Stimulated activated effector memory CD8-positive, alpha-beta T cell treated with anti-CD3 and anti-CD28 coated beads, Interleukin-12 subunit alpha, Interleukin-12 subunit beta, amount 100 ng/mL, for 72 hours (primary cell): ENCODE data around the gene RNF180.
"Not testable (repeated sequence)": the region's sequence is repeated elsewhere in the genome, so short reads cannot be mapped to it uniquely, and the experiment has no call there.

ENCODE experiments used
- ATAC-seq: fragments of 150-1000 bp; cut with Tn5 transposase; 2 replicates; pipeline ENCODE4 v1.10.0; 2021
- DNase-seq, 2 donors: peaks; one replicate each; pipeline ENCODE4 v3.0.0; 2021 to 2022; ENCODE audit warnings: low spot score in 2 of 2
- H3K27ac Mint-ChIP-seq: one replicate; pipeline ENCODE4 v1.8.0; 2022; ENCODE audit warnings: mild to moderate bottlenecking, mixed read lengths
- H3K36me3 Mint-ChIP-seq: one replicate; pipeline ENCODE4 v1.8.0; 2022; ENCODE audit warnings: mild to moderate bottlenecking, mixed read lengths
- H3K4me1 Mint-ChIP-seq: one replicate; pipeline ENCODE4 v1.8.0; 2022; ENCODE audit warnings: mixed read lengths
- H3K4me3 Mint-ChIP-seq: one replicate; pipeline ENCODE4 v1.8.0; 2022; ENCODE audit warnings: mild to moderate bottlenecking, mixed read lengths
- H3K9me3 Mint-ChIP-seq: one replicate; pipeline ENCODE4 v1.8.0; 2022; ENCODE audit warnings: mixed read lengths

The RNF180 gene

GRCh38 chr5:64344501-64344900 is 178.9 kb downstream of the RNF180 start:
- no peak for DNase-seq
- Mint-ChIP-seq H3K4me3 (no peak overlapping the region), H3K9me3 (peaks cover 2% of the 10 kb centered on the region), H3K27ac (no peak overlapping the region), H3K36me3 (no peaks in the 10 kb centered on the region), H3K4me1 (no peaks in the 10 kb centered on the region)
- no peak for ATAC-seq

GRCh38 chr5:64347309-64347708 is 181.7 kb downstream of the RNF180 start:
- no peak overlapping the region for H3K4me3 Mint-ChIP-seq
- H3K4me1 Mint-ChIP-seq, result no peaks in the 10 kb centered on the region

GRCh38 chr5:64364426-64364825 is 198.8 kb downstream of the RNF180 start:
- Mint-ChIP-seq H3K9me3 (peaks cover 15% of the 10 kb centered on the region), H3K36me3 (no peaks in the 10 kb centered on the region), H3K27ac (no peak overlapping the region), H3K4me3 (no peak overlapping the region), H3K4me1 (no peaks in the 10 kb centered on the region)
- ATAC-seq, result no peak
- no peak for DNase-seq

More at GRCh38 chr5:64347309-64347708, 181.7 kb downstream of the RNF180 start:
- DNase-seq (no peak), ATAC-seq (no peak)
- peaks cover 7% of the 10 kb centered on the region for H3K9me3 Mint-ChIP-seq
- H3K27ac Mint-ChIP-seq, result no peak overlapping the region
- H3K36me3 Mint-ChIP-seq, result no peaks in the 10 kb centered on the region

GRCh38 chr5:64384765-64385164 is 219.1 kb downstream of the RNF180 start:
- Mint-ChIP-seq H3K36me3 (no peaks in the 10 kb centered on the region), H3K4me3 (no peak overlapping the region), H3K4me1 (no peaks in the 10 kb centered on the region), H3K27ac (no peak overlapping the region), H3K9me3 (peaks cover 7% of the 10 kb centered on the region)
- ATAC-seq, result no peak
- DNase-seq, result no peak

- DNase-seq (no peak), ATAC-seq (no peak)
- no peaks in the 10 kb centered on the region for H3K9me3 Mint-ChIP-seq
- no peak overlapping the region for H3K27ac Mint-ChIP-seq
- no peak overlapping the region for H3K4me3 Mint-ChIP-seq
- H3K36me3 Mint-ChIP-seq, result no peaks in the 10 kb centered on the region
- H3K4me1 Mint-ChIP-seq, result no peaks in the 10 kb centered on the region
Observed at GRCh38 chr5:64397552-64397951, 231.9 kb downstream of the RNF180 start.

DNA sequence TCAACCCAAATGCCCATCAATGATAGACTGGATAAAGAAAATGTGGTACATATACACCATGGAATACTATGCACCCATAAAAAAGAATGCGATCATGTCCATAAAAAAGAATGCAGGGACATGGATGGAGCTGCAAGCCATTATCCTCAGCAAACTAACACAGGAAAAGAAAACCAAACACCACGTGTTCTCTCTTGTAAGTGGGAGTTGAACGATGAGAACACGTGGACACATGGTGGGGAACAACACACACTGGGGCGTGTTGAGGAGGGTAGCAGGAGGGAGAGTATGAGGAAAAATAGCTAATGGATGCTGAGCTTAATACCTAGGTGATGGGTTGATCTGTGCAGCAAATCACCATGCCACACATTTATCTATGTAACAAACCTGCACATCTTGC is 233.1 kb downstream of the RNF180 start:
- not testable (repeated sequence) for H3K4me1 Mint-ChIP-seq, H3K27ac Mint-ChIP-seq, H3K4me3 Mint-ChIP-seq, DNase-seq, ATAC-seq, H3K36me3 Mint-ChIP-seq, H3K9me3 Mint-ChIP-seq

GRCh38 chr5:64407103-64407825 is 241.6 kb downstream of the RNF180 start:
- peaks cover 21% of the 10 kb centered on the region for H3K9me3 Mint-ChIP-seq
- ATAC-seq, H3K4me1 Mint-ChIP-seq, H3K27ac Mint-ChIP-seq, H3K4me3 Mint-ChIP-seq, H3K36me3 Mint-ChIP-seq, DNase-seq: not testable (repeated sequence)

DNA sequence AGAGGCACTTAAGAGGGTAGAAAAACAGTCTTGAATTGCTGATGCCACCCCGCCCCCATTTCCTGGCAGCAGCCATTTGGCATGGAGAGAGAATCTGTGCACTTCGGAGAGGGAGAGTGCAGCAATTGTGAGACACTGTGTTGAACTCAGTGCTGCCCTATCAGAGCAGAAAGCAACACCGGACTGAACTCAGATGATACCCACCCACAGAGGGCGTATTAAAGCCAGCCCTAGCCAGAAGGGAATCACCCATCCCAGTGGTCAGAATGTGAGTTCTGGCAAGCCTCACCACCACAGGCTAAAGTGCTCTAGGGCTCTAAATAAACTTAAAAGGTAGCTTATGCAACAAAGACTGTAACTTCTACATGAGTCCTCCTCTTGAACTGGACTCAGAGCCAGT is 251.7 kb downstream of the RNF180 start:
- Mint-ChIP-seq H3K27ac (no peak overlapping the region), H3K9me3 (peaks cover 13% of the 10 kb centered on the region), H3K4me1 (no peaks in the 10 kb centered on the region), H3K36me3 (no peaks in the 10 kb centered on the region), H3K4me3 (no peak overlapping the region)
- ATAC-seq, result no peak
- no peak for DNase-seq

DNA sequence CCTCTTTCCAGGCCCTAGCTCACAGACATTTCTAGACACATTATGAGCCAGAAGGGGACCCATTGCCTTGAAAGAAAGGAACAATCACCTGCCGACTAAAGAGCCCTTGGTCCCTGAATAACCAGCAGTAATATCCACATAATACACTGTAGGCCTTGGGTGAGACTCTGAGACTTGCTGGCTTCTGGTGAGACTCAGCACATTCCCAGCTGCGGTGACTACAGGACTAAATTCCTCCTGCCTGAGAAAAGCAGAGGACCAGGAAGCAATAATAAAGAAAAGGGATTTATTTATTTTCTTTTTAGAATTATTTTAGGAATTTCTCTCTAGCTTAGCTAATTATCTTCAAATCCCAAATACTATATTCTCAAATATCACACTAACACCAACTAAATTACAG is 252.4 kb downstream of the RNF180 start:
- Mint-ChIP-seq H3K9me3 (peaks cover 13% of the 10 kb centered on the region), H3K27ac (no peak overlapping the region), H3K4me1 (no peaks in the 10 kb centered on the region), H3K36me3 (no peaks in the 10 kb centered on the region), H3K4me3 (no peak overlapping the region)
- ATAC-seq, result no peak
- DNase-seq, result no peak
